ENCODE data around the gene PCGF5.
"Not testable (repeated sequence)": the region's sequence is repeated elsewhere in the genome, so short reads cannot be mapped to it uniquely, and the experiment has no call there.

The PCGF5 gene

DNA sequence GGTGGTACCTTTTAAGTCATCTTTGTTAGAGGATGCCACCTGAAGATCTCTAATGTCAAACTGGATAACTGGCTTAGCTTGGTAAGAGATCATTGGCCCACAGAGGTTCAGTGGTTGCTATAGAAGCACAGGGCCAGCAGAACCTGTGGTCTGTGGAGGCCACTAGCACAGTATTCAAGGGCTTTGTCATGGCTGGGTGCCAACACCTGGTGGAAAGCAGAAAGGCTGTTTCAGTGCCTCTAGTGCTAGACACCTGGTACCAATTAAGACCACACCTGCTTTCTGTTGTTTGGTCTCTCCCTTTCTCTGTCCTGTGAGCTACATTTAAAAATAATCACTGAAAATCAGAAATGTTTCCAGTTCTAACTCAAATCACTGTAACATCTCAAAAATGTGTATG lies 10.0 kb upstream of the PCGF5 start:
- no peak for DNase-seq

DNA sequence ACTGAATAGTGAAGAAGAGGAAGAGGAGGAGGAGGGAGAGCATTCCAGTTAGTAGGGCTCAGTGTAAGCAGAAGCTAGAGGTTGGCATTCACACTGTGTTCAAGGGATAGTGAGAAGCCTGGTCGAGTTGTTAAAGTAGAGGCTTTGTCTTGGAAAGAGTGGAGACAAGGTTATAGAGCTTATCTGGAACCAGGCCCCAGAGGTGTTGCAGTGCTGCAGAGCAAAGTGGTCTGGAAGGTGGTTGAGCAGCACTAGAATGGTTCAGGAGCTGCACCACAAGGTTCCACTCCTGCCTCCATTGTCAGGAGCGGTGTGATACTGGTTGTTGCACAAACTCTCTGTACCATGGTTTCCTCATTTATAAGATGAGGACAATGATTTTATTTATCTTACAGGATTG lies 8.8 kb upstream of the PCGF5 start:
- no peak for DNase-seq

DNA sequence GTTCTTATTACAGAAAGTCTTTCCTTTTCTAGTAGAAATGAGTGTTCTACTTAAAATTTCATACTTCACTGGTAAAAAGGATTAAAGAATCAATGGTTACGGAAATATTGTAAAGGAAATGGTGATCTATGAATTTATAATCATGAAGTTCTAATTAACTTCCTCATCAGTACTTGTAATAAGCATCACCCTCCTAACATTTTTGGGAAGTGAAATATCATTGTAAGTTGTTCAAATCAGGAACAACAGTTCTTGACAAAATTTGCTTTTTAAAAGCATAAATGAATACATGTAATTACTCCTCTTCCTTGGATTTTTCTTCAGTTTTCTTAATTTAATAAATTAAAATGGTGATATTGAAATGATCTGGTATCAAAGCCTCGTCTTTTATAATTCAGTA lies 5.6 kb upstream of the PCGF5 start:
- DNase-seq: no peak

DNA sequence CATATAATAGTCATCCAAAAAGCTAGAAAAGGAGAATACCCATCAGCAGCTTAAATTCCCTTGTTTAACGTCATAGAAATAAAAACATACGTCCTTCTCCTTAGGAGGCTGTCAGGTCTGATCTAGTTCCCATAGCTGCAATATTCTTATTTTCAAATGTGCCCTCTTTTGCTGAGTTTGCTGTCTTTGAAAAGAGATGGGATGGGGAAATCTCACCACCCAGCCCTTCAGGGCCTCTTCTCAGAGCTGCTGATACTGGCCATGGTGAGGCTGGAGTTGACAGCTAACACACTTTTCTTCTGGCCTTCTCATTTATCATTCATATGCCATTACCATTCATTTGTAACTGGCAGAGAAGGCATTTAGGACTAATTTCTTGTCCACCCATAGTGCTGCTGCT lies 5.1 kb upstream of the PCGF5 start:
- no peak for DNase-seq

DNA sequence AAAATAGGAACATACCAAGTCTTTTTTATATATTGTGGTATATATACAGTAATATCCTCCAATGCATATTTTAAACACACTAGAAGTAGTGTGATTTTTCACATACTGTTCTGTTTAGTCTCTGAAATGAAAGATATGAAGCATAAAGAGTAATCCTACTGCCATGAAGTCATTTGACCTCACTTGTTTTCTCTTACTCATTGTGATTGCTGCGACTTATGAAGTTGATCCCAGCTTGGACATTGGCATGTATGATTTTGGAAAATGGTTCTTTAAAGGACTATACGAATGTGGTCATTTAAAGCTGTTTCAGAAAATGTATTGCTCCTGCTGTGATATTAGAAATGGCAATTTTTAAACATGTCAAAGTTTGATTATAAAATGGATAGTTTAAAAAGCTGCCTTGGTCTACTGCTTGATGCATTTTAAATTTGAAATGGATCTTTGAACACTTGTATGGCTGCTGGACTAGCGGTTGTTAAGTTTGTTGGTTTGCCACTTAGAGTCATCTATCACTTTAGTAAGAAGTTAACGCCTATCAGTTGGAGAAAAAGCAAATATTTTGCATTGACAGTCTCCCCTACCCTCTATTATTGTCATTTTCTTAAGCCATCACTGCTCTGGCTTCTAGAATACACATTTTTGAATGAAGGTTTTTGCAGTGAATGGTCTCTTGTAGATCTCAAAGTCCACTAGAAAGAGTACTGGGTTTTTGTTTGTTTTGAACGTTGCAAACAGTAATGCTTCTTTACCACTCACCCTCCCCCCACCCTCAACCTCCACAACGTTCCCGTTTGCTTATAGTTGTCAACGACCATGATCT lies 881 bp upstream of the PCGF5 start:
- no peak for DNase-seq

DNA sequence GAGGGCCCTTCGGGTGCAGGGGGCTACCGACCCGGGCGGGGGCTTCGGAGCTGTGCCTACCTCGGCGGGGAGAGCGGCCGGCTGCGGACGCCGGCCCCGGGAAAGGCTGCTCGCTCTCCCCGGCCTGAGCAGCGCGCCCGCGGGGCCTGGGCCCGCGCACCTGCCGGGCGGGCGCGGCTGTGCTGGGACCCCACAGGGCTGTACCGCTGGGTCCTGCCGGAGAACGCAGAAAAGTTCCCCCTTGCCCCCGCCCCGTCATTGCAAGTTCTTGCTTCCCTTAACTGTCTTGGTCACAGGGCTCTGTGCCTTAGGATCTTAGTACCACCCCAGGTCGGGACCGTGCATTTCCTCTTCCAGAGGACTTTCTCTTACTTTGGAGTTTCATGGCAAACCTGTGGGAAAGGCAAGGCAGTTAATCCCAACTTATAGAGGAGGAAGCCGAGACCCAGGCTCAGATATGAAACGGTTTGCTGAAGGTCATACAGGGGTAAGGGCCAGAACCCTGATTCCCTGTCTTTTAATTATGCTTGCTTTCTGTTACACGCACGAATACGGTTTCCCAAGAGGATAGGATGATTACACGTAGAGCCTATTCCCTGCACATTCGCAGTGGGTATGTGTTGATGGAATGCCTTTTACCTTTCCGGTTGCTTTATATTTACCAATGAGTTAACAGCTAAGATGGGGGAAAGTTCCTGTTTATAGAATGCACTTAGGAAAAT lies 652 bp downstream of the PCGF5 start:
- no peak for DNase-seq

DNA sequence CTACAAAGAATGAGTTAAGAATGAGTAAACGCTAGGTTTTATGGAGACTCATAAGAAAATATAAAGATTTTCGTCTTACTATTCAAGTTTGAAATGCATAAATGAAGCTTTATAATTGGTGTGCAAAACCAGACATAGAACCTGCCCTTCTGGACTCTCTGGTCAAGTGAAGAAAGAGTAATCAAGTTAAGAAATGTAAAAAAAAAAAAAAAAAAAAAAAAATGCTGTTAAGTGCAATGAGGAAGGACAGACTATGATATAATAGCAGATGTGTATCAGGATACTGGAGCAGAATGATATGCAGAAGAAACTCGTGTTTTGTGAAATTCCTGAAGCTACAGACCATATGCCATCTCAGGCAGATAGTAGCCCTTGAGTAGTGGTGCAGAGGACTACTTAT lies 5.6 kb downstream of the PCGF5 start:
- no peak for DNase-seq

DNA sequence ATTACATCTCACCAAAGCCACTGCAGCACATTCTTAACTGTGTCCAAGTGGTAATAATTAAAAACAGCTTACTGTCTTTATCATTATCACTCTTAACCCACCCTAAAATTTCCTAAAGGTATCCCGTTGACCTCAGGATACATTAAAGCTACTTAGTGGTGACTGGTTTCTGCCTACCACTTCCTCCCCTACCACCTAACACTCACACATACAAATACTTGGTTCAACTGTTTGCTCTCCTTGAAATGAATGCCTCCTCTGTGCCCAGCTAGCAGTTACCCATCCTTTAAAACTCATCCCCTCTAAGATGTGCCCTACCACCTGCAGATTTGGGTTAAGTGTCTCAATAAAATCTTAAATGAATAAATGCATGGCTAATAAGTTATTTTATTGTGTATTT lies 7.1 kb downstream of the PCGF5 start:
- no peak for DNase-seq

DNA sequence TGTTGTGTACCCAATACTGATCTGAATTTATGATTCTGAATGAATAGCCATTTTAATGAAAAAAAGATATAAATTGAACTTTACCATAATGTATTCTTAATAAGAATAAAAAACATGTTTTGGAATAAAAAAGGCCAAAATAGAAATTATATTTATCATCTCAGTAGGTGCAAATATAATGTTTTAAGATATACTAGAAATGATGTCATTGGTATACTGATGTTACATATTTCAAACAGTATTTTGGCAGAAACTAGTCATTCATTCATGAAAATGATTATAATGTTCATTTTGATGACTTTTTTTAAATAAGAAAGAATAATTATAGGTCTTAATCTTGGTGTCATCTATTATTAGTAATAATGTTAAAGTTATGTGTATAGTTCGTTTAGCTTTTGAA lies 9.2 kb downstream of the PCGF5 start:
- no peak for DNase-seq

DNA sequence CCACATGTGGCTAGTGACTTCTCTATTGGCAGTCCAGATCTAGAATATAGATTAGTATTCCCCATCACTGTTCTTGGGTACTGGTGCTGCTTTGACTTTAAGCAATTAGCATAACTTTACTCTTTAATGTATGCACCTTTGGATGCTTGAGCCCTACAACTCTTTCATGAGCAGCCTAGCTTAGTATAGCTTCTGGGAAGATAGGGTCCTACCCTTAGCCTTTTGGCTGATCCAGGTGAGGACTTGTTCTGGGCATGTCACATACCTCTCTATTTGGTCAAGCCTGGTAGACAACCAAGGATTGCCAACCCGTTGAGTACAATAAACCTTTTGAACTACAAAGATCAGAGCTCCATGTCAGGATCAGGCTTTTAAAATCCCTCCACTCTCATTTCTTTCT lies 17.7 kb downstream of the PCGF5 start:
- no peak for DNase-seq

DNA sequence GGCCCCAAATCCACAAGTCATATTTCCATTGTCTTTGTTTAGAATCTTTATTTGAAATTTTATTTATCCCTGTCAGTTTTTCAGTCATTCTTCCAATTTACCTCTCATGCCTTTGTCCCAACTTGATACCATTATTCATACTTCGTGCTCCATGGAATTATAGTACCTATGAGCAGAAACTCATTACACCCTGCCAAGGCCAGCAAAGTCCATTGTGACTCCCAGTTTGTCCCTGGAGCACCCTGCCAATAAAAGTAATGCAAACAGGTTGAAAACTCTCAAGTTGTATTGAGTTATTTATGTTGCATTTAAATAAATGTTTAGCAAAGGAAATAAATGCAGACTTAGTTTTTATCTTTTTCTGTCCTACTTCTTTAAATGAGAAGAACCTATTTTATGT lies 19.3 kb downstream of the PCGF5 start:
- no peak for DNase-seq

DNA sequence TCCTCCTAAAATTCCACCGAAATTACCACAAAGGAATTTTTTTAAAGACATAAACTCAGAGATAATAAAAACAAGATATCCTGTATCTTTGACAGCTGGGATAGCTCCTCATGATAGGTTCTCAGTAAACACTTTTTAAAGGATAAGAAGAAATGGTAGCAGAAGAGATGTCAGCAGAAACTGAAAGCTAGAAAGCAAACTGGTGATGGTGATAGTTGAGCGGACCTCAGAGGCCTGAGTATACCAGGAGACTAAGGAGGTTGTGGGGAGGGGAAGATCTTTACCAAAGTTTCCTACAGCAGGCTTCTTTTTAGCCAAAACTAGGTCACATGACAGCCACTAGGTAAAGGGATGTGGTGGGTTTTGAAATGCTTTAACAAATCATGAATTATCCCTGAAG lies 22.5 kb downstream of the PCGF5 start:
- no peak for DNase-seq

DNA sequence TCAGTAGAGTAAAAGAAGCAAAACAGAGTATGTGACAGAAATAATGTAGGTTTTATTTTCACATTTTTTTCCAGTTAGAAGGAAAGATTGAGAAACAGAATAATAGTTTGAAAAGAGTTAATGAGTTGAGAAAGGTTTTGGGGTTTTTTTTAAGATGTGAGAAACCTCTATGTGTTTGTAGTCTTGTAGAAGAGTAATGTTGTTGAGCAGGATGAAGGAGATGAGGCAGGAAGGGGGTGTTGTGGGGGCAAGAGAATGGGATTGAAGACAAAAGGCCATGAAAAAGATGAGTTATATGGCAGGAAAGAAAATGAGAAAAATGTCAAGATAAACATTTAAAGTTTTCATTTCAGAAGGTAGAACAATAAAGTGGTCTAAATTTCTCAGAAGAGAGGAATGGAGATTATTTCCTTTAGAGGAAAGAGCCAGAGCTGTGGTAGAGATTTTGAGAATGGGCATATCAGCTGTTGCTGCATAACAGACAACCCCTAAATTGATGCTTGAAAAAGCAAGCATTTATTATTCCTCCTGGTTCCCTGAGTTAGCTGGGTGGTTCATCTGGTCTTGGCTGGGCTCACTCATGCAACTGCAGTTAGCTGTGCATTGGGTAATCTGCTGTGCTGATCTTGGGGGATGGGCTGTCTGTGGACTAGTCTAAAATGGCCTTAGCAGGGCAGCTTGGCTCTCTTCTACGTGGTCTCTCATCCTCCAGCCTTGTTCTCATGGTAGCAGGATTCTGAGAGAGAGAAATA lies 27.1 kb downstream of the PCGF5 start:
- no peak for DNase-seq

DNA sequence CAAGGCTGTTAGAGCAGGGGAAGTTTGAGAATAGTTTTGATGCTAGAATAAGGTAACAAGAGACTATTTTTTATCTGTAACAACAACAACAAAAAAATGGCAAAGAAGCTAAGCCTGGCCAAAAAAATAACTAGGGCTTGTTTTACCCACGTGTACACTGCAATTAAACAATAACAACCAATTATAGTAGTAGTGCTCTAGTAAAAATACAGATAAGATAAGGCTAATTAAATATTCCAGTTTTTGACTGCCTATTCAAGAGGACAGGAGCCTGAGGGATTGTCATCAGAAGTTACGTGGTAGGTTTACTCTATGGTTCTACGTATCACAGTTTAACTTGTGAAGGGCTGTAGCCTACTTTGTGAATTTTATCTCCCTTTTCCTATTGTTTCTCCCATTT lies 29.2 kb downstream of the PCGF5 start:
- DNase-seq: no peak

DNA sequence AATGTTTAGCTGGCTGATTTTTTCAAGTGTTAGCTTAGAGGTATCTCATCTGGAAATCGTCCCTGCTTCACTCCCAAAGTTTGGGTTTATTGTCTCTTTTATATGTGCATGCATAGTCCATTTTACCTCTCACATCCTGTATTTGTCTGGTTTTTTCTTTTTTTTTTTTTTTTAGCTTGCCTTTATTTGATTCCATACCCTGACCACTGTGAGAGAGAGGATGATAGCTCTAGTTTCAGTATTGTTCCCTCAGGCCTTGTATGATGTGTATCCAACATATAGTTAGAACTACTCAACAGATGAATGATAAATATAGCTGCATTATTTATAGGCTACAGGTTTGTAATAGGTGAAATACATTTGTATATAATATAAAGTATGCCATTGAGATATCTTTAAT lies 29.9 kb downstream of the PCGF5 start:
- no peak for DNase-seq

DNA sequence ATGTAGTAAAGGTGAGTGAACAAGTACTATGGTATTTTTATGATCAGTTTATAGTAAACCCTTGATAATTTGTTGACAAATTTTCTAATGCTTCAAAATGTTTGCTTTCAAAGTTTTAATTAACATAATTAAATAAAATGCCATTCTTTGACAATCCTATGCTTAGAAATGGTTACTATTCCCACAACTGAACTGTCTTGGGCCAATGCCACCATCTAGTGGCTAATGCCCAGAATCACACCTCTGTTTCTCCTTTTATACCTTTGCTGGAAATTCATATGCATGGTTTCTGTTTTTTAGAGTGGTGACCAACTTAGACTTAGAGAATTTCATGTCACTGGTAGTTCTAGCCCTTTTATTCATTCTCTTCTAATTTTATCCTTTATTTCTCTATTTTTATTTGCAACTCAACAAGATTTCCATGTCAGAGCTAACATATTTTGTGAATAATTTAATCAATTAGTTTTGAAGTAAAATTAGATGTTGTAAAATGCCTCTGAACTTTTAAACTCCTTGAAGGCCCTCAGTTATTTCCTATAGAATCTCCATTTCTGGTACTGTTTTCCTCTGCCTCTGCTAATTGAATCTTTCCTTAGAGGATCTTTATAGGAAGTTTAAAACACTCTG lies 31.1 kb downstream of the PCGF5 start:
- DNase-seq: peak; percentile 76

DNA sequence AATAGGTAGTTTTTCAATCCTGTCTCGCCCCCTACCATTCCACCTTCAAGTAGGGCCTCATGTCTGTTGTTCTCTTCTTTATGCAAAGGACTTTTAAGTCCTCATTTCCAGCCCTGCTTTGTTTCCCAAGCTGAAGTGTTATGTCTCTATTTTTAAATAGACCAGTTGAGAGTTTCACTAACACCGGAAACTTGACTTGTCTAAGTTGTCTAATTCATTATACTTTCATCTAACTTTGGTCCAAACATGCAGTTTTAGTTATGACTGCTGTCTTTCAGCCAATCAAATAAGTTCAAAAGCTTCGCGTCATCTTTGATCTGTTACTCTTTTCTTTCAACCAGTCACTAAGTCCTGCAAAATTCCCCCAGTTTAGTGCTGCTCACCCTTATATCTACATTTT lies 32.8 kb downstream of the PCGF5 start:
- DNase-seq: no peak

DNA sequence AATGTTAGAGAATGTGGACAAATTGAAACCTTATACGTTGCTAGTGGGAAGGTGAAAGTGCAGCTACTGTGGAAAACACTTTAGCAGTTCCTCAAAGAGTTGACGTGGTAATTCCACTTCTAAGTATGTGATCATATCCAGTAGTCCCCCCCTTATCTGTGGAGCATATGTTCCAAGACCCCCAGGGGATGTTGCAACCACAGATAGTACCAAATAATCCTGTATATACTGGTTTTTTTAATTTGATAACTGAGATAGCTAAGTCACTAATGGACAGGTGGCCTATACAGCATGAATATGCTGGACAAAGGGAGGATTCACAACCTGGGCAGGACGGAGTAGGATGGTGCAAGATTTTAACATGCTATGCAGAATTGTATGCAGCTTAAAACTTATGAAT lies 36.8 kb downstream of the PCGF5 start:
- DNase-seq: no peak

DNA sequence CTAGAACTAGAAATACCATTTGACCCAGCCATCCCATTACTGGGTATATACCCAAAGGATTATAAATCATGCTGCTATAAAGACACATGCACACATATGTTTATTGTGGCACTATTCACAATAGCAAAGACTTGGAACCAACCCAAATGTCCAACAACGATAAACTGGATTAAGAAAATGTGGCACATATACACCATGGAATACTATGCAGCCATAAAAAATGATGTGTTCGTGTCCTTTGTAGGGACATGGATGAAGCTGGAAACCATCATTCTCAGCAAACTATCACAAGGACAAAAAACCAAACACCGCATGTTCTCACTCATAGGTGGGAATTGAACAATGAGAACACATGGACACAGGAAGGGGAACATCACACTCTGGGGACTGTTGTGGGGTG lies 40.0 kb downstream of the PCGF5 start:
- not testable (repeated sequence) for DNase-seq

DNA sequence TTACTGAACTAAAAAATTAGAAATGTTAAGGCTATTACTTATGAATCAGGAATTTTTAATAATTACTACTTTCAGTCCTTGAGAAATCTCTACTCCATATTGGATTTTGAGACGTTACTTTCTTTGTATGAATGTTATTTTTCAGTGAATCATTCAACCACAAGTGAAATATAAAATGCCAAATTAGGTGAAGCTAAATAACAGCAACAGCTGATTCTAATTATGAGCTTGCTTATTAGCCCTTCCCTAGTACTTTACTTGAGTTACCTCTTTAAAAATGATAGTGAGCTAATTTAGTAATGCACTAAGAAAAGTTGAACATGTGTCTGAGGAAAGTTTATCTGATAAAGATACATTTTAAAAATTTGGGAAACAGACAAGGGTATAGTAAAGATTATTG lies 51.4 kb downstream of the PCGF5 start:
- no peak for DNase-seq

DNA sequence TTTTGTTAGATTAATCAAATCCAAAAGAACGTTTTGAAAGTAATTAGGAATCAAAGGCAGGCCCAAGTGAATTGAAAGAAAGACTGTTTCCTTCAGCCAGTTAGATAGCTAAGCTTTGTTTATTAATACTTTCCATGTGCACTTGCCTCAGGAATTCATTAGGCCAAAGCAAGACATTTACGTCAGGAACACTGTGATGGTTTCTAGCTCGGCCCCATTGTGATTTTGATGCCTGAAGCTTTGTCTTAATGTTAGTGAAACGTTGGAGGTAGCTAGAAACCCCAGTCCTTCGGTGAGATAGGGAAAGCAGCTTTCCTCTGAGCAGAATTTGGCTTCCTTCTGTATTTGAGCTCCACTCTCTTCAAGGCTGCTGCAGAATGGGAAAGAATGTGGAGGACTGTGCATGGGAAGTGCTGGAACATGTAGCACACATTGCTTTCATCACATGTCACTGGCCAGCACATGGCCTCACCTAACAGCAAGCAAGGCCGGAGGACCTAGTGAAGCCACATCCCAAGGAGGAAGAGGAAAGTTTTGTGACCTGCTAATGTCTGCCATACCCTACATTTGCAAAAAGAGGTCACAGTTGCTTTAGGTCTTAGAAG lies 64.1 kb downstream of the PCGF5 start:
- no peak for DNase-seq

DNA sequence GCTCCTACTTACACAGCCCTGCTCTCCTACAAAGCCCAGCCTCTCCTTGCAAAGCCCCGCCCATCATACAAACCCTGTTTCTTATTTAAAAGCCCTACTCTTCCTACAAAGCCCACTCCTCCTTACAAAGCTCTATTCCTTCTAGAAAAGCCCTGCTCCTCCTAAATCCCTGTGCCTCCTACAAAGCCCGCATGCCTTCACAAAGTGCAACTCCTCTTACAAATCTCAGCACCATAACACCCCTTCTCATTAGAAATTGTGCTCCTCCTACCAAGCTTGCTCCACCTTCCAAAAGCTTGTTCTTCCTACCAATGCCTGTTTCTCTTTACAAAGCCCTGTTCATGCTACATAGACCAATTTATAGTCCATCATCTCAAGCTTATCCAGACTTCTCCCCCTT lies 66.1 kb downstream of the PCGF5 start:
- DNase-seq: no peak

DNA sequence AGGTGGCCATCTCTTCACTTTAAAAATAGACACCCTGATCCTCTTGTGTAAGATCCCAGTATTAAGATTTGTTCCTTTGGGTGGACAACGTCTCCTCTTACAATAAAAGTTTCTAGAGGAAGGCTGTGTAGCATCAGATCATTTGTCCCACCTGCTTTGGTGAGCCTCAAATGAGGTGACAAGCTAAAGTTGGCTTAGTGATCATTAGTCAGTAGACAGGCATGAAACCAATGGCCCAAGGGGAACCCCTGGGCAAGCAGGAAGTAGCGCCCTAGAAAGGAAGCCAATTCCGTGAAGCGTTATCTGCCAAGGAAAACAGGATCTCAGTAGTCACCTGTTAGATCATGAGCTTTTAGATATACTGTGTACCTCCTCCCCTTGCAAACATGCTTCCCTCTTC lies 66.8 kb downstream of the PCGF5 start:
- DNase-seq: no peak

Measured in midbrain (tissue), 1 donor.